Thyroid gland (tissue), 4 donors: Measurements from ENCODE around the gene PMP22.

Source experiments
- POLR2A ChIP-seq, 2 donors: fragments of 450-650 bp; IDR thresholded peaks; one replicate each; pipeline ENCODE4 v1.6.1; 2017; ENCODE audit warnings: antibody characterized with exemption in 2 of 2, mild to moderate bottlenecking in 2 of 2, moderate library complexity in 1 of 2
- TF ChIP-seq, protein P1 (sequence below), 6 experiments: fragments of 200-600 bp in 3 of 6; fragments of 450-650 bp in 3 of 6; sonication (generic) in 3 of 6; IDR thresholded peaks; one replicate each; pipeline ENCODE4 v1.5.1; 2016 to 2019; ENCODE audit warnings: antibody characterized with exemption in 6 of 6, mild to moderate bottlenecking in 2 of 6, inconsistent platforms in 1 of 6, moderate library complexity in 1 of 6

DNA sequence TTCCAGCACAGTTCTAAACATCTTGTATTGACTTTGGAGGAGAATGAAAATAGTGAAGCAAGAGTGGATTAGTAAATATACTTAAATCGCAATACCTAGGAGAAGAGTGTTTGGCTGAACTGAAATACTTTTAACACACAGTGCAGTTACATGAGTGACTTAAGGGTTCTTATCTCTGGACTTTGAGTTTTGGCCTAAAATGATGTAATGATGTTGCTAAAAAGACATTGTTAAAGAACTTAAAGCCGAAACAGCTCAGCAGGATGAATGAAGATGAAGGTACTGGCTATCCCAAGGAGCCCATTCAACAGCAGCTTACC, 28.1 kb downstream of the PMP22 start:
- TF ChIP-seq, protein P1, sequence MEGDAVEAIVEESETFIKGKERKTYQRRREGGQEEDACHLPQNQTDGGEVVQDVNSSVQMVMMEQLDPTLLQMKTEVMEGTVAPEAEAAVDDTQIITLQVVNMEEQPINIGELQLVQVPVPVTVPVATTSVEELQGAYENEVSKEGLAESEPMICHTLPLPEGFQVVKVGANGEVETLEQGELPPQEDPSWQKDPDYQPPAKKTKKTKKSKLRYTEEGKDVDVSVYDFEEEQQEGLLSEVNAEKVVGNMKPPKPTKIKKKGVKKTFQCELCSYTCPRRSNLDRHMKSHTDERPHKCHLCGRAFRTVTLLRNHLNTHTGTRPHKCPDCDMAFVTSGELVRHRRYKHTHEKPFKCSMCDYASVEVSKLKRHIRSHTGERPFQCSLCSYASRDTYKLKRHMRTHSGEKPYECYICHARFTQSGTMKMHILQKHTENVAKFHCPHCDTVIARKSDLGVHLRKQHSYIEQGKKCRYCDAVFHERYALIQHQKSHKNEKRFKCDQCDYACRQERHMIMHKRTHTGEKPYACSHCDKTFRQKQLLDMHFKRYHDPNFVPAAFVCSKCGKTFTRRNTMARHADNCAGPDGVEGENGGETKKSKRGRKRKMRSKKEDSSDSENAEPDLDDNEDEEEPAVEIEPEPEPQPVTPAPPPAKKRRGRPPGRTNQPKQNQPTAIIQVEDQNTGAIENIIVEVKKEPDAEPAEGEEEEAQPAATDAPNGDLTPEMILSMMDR (IDR thresholded peaks at IDR 0.05), result no peak
- no peak for TF ChIP-seq POLR2A (IDR thresholded peaks at IDR 0.05)
